C4-2B (cell line): ENCODE data around the gene C12orf43.

ENCODE experiments used
- ZFX ChIP-seq: fragments of 450-650 bp; IDR thresholded peaks from 2 replicates; pipeline ENCODE4 v1.6.1; 2017
- TF ChIP-seq, protein P1 (sequence below): fragments of 450-650 bp; conservative IDR thresholded peaks from 2 replicates; pipeline ENCODE4 v1.5.1; 2017; ENCODE audit warnings: mild to moderate bottlenecking

DNA sequence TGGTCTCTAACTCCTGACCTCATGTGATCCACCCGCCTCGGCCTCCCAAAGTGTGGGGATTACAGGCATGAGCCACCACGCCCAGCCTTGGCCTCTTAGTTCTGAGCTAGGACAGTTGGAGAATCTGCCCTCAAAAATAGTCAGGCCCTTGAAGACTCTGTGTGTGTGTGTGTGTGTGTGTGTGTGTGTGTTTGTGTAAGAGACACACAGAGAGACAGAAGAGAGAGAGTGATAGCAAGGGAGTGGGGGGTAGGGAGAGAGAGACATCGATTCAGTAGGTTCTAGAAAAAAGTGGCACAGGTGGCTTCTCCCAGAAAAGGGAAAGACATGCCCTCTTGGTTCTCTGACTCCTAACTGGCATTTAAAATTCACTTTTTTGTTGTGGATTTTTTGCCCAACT, 32.5 kb downstream of the C12orf43 start:
- TF ChIP-seq, protein P1, sequence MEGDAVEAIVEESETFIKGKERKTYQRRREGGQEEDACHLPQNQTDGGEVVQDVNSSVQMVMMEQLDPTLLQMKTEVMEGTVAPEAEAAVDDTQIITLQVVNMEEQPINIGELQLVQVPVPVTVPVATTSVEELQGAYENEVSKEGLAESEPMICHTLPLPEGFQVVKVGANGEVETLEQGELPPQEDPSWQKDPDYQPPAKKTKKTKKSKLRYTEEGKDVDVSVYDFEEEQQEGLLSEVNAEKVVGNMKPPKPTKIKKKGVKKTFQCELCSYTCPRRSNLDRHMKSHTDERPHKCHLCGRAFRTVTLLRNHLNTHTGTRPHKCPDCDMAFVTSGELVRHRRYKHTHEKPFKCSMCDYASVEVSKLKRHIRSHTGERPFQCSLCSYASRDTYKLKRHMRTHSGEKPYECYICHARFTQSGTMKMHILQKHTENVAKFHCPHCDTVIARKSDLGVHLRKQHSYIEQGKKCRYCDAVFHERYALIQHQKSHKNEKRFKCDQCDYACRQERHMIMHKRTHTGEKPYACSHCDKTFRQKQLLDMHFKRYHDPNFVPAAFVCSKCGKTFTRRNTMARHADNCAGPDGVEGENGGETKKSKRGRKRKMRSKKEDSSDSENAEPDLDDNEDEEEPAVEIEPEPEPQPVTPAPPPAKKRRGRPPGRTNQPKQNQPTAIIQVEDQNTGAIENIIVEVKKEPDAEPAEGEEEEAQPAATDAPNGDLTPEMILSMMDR, result no peak
- TF ChIP-seq ZFX, result no peak
